K562 (cell line): ENCODE measurements around the gene FAM174C.

ENCODE experiments used
- ERF ChIP-seq: fragments of 450-650 bp; formaldehyde crosslinking; IDR thresholded peaks from 2 replicates; pipeline ENCODE4 v1.4.0; 2020; ENCODE audit warnings: mild to moderate bottlenecking, mixed read lengths
- POLR2AphosphoS5 ChIP-seq: IDR thresholded peaks from 2 replicates; pipeline ENCODE4 v1.6.1; 2011; ENCODE audit warnings: mild to moderate bottlenecking, low read depth, low read length, moderate library complexity; ENCODE audit not compliant: control insufficient read depth, insufficient read depth
- RAD21 ChIP-seq, 2 experiments: fragments of 250-450 bp in 1 of 2; fragments of 450-650 bp in 1 of 2; sonication (Bioruptor Pico) in 1 of 2; formaldehyde crosslinking in 1 of 2; IDR thresholded peaks in 1 of 2; conservative IDR thresholded peaks in 1 of 2; 2 replicates each; pipeline versions ENCODE4 v1.4.0 to v1.8.0; 2020 to 2022; ENCODE audit warnings: mild to moderate bottlenecking in 2 of 2, moderate library complexity in 1 of 2
- SAP30 ChIP-seq: fragments of 200-600 bp; sonication (generic); IDR thresholded peaks from 2 replicates; pipeline ENCODE4 v1.6.1; 2012; ENCODE audit warnings: borderline replicate concordance, low read depth, mild to moderate bottlenecking, moderate library complexity, low read length, control low read depth, inconsistent platforms; ENCODE audit not compliant: insufficient read depth, poor library complexity, severe bottlenecking
- SOX6 ChIP-seq: fragments of 450-650 bp; IDR thresholded peaks from 2 replicates; pipeline ENCODE4 v1.6.1; 2014; ENCODE audit warnings: mild to moderate bottlenecking
- TF ChIP-seq, protein P1 (sequence below), 3 experiments: IDR thresholded peaks in 2 of 3; conservative IDR thresholded peaks in 1 of 3; 2 replicates each; pipeline ENCODE4 v1.5.1; 2011 to 2012; ENCODE audit warnings: low read length in 3 of 3, mild to moderate bottlenecking in 3 of 3, control low read depth in 2 of 3, improper control_type of control experiment in 1 of 3, inconsistent platforms in 1 of 3, low read depth in 1 of 3, mixed read lengths in 1 of 3, moderate library complexity in 1 of 3; ENCODE audit not compliant: insufficient read depth in 2 of 3
- TF ChIP-seq, protein P2 (sequence below): fragments of 250-450 bp; sonication (Bioruptor Pico); IDR thresholded peaks from 2 replicates; pipeline ENCODE4 v1.5.0; 2020; ENCODE audit warnings: mild to moderate bottlenecking
- TF ChIP-seq, protein P3 (sequence below), 2 experiments: IDR thresholded peaks; 2 replicates each; pipeline ENCODE4 v1.6.1; 2012; ENCODE audit warnings: improper control_type of control experiment in 2 of 2, low read depth in 2 of 2, low read length in 2 of 2, borderline replicate concordance in 1 of 2

DNA sequence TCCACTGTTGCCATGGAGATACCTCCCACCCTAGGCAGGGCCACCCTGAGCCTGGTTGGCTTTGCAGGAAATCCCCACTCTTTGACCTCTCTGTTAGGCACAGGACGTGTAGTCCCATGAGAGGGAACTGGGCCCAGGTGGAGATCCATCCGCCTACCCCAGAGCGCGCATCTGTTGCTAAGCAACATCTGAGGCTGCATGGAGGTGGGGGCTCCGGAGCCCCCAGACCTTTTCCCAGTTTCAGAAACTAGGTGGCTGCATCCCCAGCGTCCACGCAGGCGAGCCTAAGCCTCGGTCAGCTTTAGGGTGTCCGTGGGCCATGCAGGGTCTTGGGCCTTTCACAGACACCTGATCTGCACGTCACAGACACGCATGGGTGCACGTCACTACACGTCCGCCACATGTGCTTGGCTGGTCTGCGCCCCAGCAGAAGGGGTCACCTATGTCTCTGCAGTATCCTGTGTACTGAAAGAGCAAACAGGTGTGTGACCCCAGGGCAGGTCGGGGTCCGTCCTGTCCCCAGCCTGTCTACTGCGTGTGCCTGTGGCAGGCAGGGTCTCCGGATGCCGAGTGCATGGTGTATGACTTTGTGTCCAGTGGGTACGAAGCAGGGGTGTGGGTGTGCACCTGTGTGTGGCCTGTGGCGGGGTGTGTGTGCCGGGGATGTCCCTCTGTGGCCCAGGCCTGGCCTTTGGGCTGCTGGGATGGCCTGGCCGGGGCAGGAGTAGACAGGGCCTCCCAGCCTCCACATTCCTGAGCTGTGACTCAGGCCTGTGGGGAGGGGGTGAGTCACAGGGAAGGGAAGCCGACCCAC is 10.3 kb upstream of the FAM174C start:
- TF ChIP-seq SOX6 (peak; percentile 20; the same call in 1 of the 2 replicates), SAP30 (no peak), RAD21 (CRISPR knock-in tag; conservative IDR thresholded peaks at IDR 0.05 in 1 of 2, IDR thresholded peaks at IDR 0.05 in 1 of 2) (no peak), POLR2AphosphoS5 (no peak), ERF (CRISPR knock-in tag) (no peak)
- TF ChIP-seq, protein P1, sequence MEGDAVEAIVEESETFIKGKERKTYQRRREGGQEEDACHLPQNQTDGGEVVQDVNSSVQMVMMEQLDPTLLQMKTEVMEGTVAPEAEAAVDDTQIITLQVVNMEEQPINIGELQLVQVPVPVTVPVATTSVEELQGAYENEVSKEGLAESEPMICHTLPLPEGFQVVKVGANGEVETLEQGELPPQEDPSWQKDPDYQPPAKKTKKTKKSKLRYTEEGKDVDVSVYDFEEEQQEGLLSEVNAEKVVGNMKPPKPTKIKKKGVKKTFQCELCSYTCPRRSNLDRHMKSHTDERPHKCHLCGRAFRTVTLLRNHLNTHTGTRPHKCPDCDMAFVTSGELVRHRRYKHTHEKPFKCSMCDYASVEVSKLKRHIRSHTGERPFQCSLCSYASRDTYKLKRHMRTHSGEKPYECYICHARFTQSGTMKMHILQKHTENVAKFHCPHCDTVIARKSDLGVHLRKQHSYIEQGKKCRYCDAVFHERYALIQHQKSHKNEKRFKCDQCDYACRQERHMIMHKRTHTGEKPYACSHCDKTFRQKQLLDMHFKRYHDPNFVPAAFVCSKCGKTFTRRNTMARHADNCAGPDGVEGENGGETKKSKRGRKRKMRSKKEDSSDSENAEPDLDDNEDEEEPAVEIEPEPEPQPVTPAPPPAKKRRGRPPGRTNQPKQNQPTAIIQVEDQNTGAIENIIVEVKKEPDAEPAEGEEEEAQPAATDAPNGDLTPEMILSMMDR (IDR thresholded peaks at IDR 0.05 in 2 of 3, conservative IDR thresholded peaks at IDR 0.05 in 1 of 3; ENCODE audit: insufficient read depth in 2 of 3, low read depth in 1 of 3, low read length in 3 of 3): no peak
- TF ChIP-seq, protein P2, sequence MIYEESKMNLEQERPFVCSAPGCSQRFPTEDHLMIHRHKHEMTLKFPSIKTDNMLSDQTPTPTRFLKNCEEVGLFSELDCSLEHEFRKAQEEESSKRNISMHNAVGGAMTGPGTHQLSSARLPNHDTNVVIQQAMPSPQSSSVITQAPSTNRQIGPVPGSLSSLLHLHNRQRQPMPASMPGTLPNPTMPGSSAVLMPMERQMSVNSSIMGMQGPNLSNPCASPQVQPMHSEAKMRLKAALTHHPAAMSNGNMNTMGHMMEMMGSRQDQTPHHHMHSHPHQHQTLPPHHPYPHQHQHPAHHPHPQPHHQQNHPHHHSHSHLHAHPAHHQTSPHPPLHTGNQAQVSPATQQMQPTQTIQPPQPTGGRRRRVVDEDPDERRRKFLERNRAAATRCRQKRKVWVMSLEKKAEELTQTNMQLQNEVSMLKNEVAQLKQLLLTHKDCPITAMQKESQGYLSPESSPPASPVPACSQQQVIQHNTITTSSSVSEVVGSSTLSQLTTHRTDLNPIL (CRISPR knock-in tag): no peak
- TF ChIP-seq, protein P3, sequence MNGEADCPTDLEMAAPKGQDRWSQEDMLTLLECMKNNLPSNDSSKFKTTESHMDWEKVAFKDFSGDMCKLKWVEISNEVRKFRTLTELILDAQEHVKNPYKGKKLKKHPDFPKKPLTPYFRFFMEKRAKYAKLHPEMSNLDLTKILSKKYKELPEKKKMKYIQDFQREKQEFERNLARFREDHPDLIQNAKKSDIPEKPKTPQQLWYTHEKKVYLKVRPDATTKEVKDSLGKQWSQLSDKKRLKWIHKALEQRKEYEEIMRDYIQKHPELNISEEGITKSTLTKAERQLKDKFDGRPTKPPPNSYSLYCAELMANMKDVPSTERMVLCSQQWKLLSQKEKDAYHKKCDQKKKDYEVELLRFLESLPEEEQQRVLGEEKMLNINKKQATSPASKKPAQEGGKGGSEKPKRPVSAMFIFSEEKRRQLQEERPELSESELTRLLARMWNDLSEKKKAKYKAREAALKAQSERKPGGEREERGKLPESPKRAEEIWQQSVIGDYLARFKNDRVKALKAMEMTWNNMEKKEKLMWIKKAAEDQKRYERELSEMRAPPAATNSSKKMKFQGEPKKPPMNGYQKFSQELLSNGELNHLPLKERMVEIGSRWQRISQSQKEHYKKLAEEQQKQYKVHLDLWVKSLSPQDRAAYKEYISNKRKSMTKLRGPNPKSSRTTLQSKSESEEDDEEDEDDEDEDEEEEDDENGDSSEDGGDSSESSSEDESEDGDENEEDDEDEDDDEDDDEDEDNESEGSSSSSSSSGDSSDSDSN (IDR thresholded peaks at IDR 0.05; ENCODE audit: borderline replicate concordance in 1 of 2, low read depth in 2 of 2, low read length in 2 of 2): no peak
